ENCODE data around the gene LRRTM4. TPM values are rescaled to one million over a fixed set of nuclear protein-coding genes. Genes with fewer than 3 reads are reported as not detected.

The LRRTM4 gene
- total RNA-seq, 1 donor from 2014 or later: not detected

GRCh38 chr2:77538031-77538430 lies 15.9 kb upstream of the LRRTM4 start:
- no peaks in the 10 kb centered on the region for H3K4me1 ChIP-seq
- no peak for DNase-seq (ENCODE audit: low spot score in 2 of 2)
- intact Hi-C loops (cut with DNase I): no loop called here
- no peak overlapping the region for H3K27ac ChIP-seq
- no peaks in the 10 kb centered on the region for H3K27me3 ChIP-seq
- H3K36me3 ChIP-seq: no peaks in the 10 kb centered on the region
- TF ChIP-seq, protein P1, sequence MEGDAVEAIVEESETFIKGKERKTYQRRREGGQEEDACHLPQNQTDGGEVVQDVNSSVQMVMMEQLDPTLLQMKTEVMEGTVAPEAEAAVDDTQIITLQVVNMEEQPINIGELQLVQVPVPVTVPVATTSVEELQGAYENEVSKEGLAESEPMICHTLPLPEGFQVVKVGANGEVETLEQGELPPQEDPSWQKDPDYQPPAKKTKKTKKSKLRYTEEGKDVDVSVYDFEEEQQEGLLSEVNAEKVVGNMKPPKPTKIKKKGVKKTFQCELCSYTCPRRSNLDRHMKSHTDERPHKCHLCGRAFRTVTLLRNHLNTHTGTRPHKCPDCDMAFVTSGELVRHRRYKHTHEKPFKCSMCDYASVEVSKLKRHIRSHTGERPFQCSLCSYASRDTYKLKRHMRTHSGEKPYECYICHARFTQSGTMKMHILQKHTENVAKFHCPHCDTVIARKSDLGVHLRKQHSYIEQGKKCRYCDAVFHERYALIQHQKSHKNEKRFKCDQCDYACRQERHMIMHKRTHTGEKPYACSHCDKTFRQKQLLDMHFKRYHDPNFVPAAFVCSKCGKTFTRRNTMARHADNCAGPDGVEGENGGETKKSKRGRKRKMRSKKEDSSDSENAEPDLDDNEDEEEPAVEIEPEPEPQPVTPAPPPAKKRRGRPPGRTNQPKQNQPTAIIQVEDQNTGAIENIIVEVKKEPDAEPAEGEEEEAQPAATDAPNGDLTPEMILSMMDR (IDR thresholded peaks at IDR 0.05): no peak
- H3K4me3 ChIP-seq: no peak overlapping the region
- peaks cover 0 to 7% of the 10 kb centered on the region in 2 donors for H3K9me3 ChIP-seq

DNA sequence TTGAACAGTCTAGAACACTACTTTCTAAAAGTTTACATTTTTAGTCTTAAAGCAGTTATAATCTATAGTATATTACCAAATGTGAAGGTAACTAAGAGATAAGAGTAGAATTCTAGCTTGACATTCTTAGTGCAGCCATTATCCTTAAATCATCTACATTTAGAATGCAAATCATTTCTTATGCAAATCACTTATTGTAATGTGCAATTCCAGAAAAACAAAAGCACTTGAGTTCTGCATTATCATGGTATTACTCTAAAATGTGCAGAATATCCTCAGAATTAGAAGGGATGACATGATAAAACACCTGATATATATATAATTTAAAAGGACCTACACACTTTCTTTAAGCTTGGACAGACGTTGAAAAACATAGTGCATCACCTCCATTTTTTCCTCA lies 712 bp upstream of the LRRTM4 start:
- Histone ChIP-seq H3K4me3 (no peak overlapping the region), H3K27me3 (no peaks in the 10 kb centered on the region), H3K36me3 (no peaks in the 10 kb centered on the region), H3K27ac (no peak overlapping the region), H3K9me3 (no peaks in the 10 kb centered on the region), H3K4me1 (no peaks in the 10 kb centered on the region)
- no peak for DNase-seq (ENCODE audit: low spot score in 2 of 2)
- TF ChIP-seq, protein P1 (IDR thresholded peaks at IDR 0.05): no peak
- intact Hi-C loops (cut with DNase I): no loop called here

- Histone ChIP-seq H3K4me1 (no peaks in the 10 kb centered on the region), H3K36me3 (no peaks in the 10 kb centered on the region), H3K9me3 (no peaks in the 10 kb centered on the region), H3K27me3 (no peaks in the 10 kb centered on the region), H3K27ac (no peak overlapping the region), H3K4me3 (no peak overlapping the region)
- intact Hi-C loops (cut with DNase I): no loop called here
- TF ChIP-seq, protein P1 (IDR thresholded peaks at IDR 0.05): no peak
- DNase-seq (ENCODE audit: low spot score in 2 of 2): no peak
These were observed 656 bp downstream of the LRRTM4 start for GRCh38 chr2:77521548-77521891.

DNA sequence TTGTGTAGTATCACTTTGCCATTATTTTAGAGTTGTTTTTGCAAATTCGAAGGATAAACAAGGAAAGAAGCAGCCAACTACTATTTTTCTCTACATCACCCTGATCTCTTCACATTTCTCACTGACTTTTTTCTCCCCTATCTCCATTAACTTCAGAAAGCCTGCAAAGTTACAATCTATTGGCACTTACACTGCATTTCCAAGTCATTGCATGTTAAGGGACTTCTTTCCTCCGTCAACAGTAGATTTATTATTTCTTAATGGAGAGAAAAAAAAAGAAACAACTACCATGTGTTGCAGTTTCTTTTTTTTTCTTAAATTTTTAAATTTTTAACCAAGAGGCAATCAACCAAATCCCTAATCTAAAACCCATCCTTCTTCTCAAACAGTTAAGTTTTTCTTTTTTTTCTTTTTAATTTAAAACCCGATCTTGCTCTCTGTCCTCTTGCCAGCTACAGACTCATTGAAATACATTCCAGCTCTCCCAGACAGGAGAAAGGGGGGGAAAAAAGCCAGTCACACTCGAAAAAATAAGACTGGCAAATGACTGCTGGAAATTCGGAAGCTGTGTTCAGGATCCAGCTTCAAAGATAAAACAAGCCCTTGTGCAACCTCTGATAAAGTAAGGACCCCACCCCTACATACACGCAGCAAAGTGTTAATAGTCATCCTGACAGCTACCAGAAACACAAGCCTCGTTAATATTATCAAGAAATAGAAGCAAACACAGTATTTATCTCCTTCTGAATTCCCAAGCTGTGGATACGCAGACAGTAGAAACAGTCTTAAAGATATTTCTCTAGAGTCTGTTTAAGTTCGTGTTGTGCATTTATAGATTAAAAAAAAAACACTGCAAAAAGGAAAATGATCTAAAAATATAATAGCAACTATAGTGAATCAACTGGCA lies 1.3 kb downstream of the LRRTM4 start:
- H3K4me3 ChIP-seq: no peak overlapping the region

DNA sequence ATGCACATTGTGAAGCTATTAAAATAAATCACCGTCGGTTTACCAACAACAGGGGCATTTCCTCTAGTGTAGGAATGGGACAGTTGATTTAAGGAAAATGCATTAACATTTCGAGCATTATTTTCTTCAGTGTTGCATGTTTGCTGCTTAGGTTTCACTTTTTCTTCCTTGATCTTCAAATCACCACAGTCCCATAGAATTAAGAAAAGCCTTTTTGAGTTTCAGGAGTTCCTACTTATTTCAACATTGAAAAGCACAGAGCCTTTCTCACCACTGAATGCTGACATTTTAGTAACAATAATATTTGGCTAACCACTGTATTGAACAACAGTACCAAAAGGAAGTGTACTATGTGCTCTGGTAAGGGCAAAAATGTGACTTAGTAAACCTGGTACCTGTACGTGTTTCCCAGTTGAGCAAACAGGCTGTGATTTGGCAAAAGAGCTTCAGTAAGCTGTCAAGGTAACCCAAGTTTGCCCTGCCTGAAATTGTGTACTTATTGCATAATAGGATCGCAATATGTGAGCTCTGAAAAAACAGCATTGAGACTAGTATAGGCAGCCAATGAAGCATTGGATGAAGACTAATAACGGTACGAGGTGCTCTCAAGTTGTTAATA lies 2.2 kb downstream of the LRRTM4 start:
- Histone ChIP-seq H3K4me1 (no peaks in the 10 kb centered on the region), H3K27ac (no peak overlapping the region), H3K9me3 (no peaks in the 10 kb centered on the region), H3K36me3 (no peaks in the 10 kb centered on the region), H3K4me3 (no peak overlapping the region), H3K27me3 (no peaks in the 10 kb centered on the region)
- intact Hi-C loops (cut with DNase I): no loop called here
- TF ChIP-seq, protein P1 (IDR thresholded peaks at IDR 0.05): no peak
- no peak for DNase-seq (ENCODE audit: low spot score in 2 of 2)

More for the DNA sequence above, 1.3 kb downstream of the LRRTM4 start:
- Histone ChIP-seq H3K4me1 (no peaks in the 10 kb centered on the region), H3K36me3 (no peaks in the 10 kb centered on the region), H3K9me3 (no peaks in the 10 kb centered on the region), H3K27ac (no peak overlapping the region), H3K27me3 (no peaks in the 10 kb centered on the region)
- no peak for DNase-seq (ENCODE audit: low spot score in 2 of 2)
- TF ChIP-seq, protein P1 (IDR thresholded peaks at IDR 0.05): no peak
- intact Hi-C loops (cut with DNase I): no loop called here
